MCF 10A (cell line): Measurements from ENCODE around the gene DPH7. TPM values are rescaled to one million over a fixed set of nuclear protein-coding genes. Genes with fewer than 3 reads are reported as not detected.
A peak's percentile ranks its signal among the peaks of the same experiment; 100 is the strongest.
"Not testable (repeated sequence)": the region's sequence is repeated elsewhere in the genome, so short reads cannot be mapped to it uniquely, and the experiment has no call there.

Experiments
- BruUV-seq: library from RNA; stranded (reverse); fragments of 400-500 nt; replicated peaks from 2 replicates; lab custom pipeline; 2021; lab: Mats Ljungman, UMichigan
- CTCF ChIA-PET: fragments of 300-600 bp; sonication (Branson Sonifier 250); formaldehyde crosslinking; extraction: SDS; loops from one replicate; lab custom pipeline; 2021; ENCODE audit warnings: antibody characterized with exemption, inconsistent platforms; lab: Yijun Ruan, JAX
- POLR2A ChIA-PET: fragments of 300-600, 350-650 bp; sonication (Branson Sonifier 250); formaldehyde crosslinking; extraction: SDS; loops from one replicate; lab custom pipeline; 2020; ENCODE audit warnings: antibody characterized with exemption, inconsistent platforms; lab: Yijun Ruan, JAX
- DNase-seq: peaks from one replicate; pipeline ENCODE4 v3.0.0-alpha.2; 2018; ENCODE audit not compliant: unreplicated experiment
- H3K27ac Mint-ChIP-seq: one replicate; pipeline ENCODE4 v1.8.0; 2022; ENCODE audit warnings: mild to moderate bottlenecking, low read depth, mixed read lengths; ENCODE audit not compliant: unreplicated experiment
- H3K27me3 Mint-ChIP-seq: one replicate; pipeline ENCODE4 v1.8.0; 2022; ENCODE audit warnings: mixed read lengths; ENCODE audit not compliant: insufficient read depth, unreplicated experiment
- H3K36me3 Mint-ChIP-seq: one replicate; pipeline ENCODE4 v1.8.0; 2022; ENCODE audit warnings: mild to moderate bottlenecking, moderate library complexity, mixed read lengths; ENCODE audit not compliant: insufficient read depth, unreplicated experiment
- H3K4me1 Mint-ChIP-seq: one replicate; pipeline ENCODE4 v1.8.0; 2022; ENCODE audit warnings: mixed read lengths; ENCODE audit not compliant: insufficient read depth, unreplicated experiment
- H3K4me3 Mint-ChIP-seq: one replicate; pipeline ENCODE4 v1.8.0; 2022; ENCODE audit warnings: mild to moderate bottlenecking, moderate library complexity, mixed read lengths; ENCODE audit not compliant: unreplicated experiment
- H3K9me3 Mint-ChIP-seq: one replicate; pipeline ENCODE4 v1.8.0; 2022; ENCODE audit warnings: mixed read lengths; ENCODE audit not compliant: unreplicated experiment
- CTCF ChIP-seq: fragments of 200-600 bp; IDR thresholded peaks from one replicate; pipeline ENCODE4 v1.8.0; 2022; ENCODE audit warnings: antibody characterized with exemption, mild to moderate bottlenecking; ENCODE audit not compliant: unreplicated experiment
- intact Hi-C: fragments of 100-400 bp; cut with micrococcal nuclease; formaldehyde crosslinking; loops from 2 replicates; pipeline ENCODE4 v1.14.1; 2022
- total RNA-seq: library from RNA; stranded (reverse); gene quantifications from 2 replicates; pipeline ENCODE4 v1.2.3, GENCODE V29; 2022

DPH7 gene
- total RNA-seq, 1 experiment from 2014 or later, result 46.4 TPM

GRCh38 chr9:137535120-137535428 is 43.7 kb downstream of the DPH7 start:
- BruUV-seq, result no TSS peak
- no peak for TF ChIP-seq CTCF
- intact Hi-C loops, result no loop called here
- Mint-ChIP-seq H3K27ac (no peak overlapping the region), H3K4me1 (peaks cover 7% of the 10 kb centered on the region), H3K9me3 (no peaks in the 10 kb centered on the region), H3K4me3 (no peak overlapping the region), H3K27me3 (no peaks in the 10 kb centered on the region), H3K36me3 (no peaks in the 10 kb centered on the region)
- ChIA-PET CTCF (interaction anchor here (0.6 to 4.0 kb wide), 24 partner anchors 8 to 725 kb away, joined by 3 to 13 read pairs (median 3); partner anchors contain the start of gene DPH7), POLR2A (interaction anchor here (0.5 to 1.6 kb wide), 11 partner anchors 9 to 406 kb away, joined by 3 to 10 read pairs (median 4); partner anchors contain the start of genes EHMT1, MRPL41, NSMF and PNPLA7)
- no peak for DNase-seq

GRCh38 chr9:137534256-137535119 is 44.2 kb downstream of the DPH7 start:
- ChIA-PET CTCF (interaction anchor here (0.6 to 4.0 kb wide), 25 partner anchors 8 to 725 kb away, joined by 3 to 13 read pairs (median 3); partner anchors contain the start of gene DPH7), POLR2A (interaction anchor here (0.5 to 1.6 kb wide), 11 partner anchors 10 to 406 kb away, joined by 3 to 10 read pairs (median 4); partner anchors contain the start of genes EHMT1, MRPL41, NSMF and PNPLA7)
- H3K27me3 Mint-ChIP-seq, result no peaks in the 10 kb centered on the region
- no peaks in the 10 kb centered on the region for H3K9me3 Mint-ChIP-seq
- H3K36me3 Mint-ChIP-seq, result no peaks in the 10 kb centered on the region
- H3K4me3 Mint-ChIP-seq, result no peak overlapping the region
- no peak overlapping the region for H3K27ac Mint-ChIP-seq
- peaks cover 7% of the 10 kb centered on the region for H3K4me1 Mint-ChIP-seq
- BruUV-seq, result no TSS peak
- DNase-seq, result peak; percentile 69
- peak; percentile 50 for TF ChIP-seq CTCF
- intact Hi-C loops, result loop anchor here (5.0 kb wide), 1 partner anchor 247 kb away; no protein-coding TSS in a partner anchor

- intact Hi-C loops, result loop anchor here (5.0 kb wide), 1 partner anchor 246 kb away; no protein-coding TSS in a partner anchor
These were observed 45.7 kb downstream of the DPH7 start for GRCh38 chr9:137532891-137533468.

GRCh38 chr9:137531099-137531765 is 47.5 kb downstream of the DPH7 start:
- no TSS peak for BruUV-seq
- H3K27ac Mint-ChIP-seq, result no peak overlapping the region
- no peak for DNase-seq
- intact Hi-C loops, result loop anchor here (5.0 kb wide), 1 partner anchor 244 kb away; no protein-coding TSS in a partner anchor
- ChIA-PET CTCF (interaction anchor here (0.6 to 1.4 kb wide), 5 partner anchors 9 to 140 kb away, joined by 3 to 4 read pairs (median 3); partner anchors contain the start of gene NOXA1), POLR2A (interaction anchor here (1.0 kb wide), 1 partner anchor 21 kb away, joined by 3 read pairs; the partner anchor contains the start of gene MRPL41)
- no peaks in the 10 kb centered on the region for H3K36me3 Mint-ChIP-seq
- H3K4me1 Mint-ChIP-seq, result peaks cover 7% of the 10 kb centered on the region
- TF ChIP-seq CTCF, result no peak
- no peak overlapping the region for H3K4me3 Mint-ChIP-seq
- H3K27me3 Mint-ChIP-seq, result no peaks in the 10 kb centered on the region
- no peaks in the 10 kb centered on the region for H3K9me3 Mint-ChIP-seq

More at GRCh38 chr9:137532891-137533468, 45.7 kb downstream of the DPH7 start:
- H3K4me1 Mint-ChIP-seq, H3K9me3 Mint-ChIP-seq, H3K4me3 Mint-ChIP-seq, BruUV-seq, CTCF ChIA-PET, H3K27me3 Mint-ChIP-seq, H3K36me3 Mint-ChIP-seq, H3K27ac Mint-ChIP-seq, POLR2A ChIA-PET, DNase-seq: not testable (repeated sequence)
